SKM-1 treated with dmso at 0.1 percent for 144 hours (cell line): ENCODE results near the gene UGT1A3.
"Not testable (repeated sequence)": the region's sequence is repeated elsewhere in the genome, so short reads cannot be mapped to it uniquely, and the experiment has no call there.

Experiments used
- DNase-seq: peaks from one replicate; lab custom pipeline; 2025; ENCODE audit not compliant: unreplicated experiment; lab: John Stamatoyannopoulos, UW

Gene UGT1A3

GRCh38 chr2:233728723-233729301 lies at the start of gene UGT1A3:
Gene UGT1A3, plus strand, starts transcription at chr2:233729042. Its CDS starts 85 bp downstream, at chr2:233729127.
- DNase-seq = no peak

- no peak for DNase-seq
Observed at GRCh38 chr2:233679196-233679595, 49.6 kb upstream of the UGT1A3 start.

- DNase-seq = no peak
Observed at GRCh38 chr2:233680361-233681045, 48.3 kb upstream of the UGT1A3 start.

- no peak for DNase-seq
Observed at GRCh38 chr2:233681521-233682099, 47.2 kb upstream of the UGT1A3 start, which contains the start of gene UGT1A7. Gene UGT1A7, plus strand, starts transcription at chr2:233681901. Its CDS starts 37 bp downstream, at chr2:233681938.

- no peak for DNase-seq
Observed at GRCh38 chr2:233684640-233685039, 44.2 kb upstream of the UGT1A3 start.

GRCh38 chr2:233686928-233687327 lies 41.9 kb upstream of the UGT1A3 start:
- DNase-seq = no peak

GRCh38 chr2:233688341-233688740 lies 40.5 kb upstream of the UGT1A3 start:
- DNase-seq = no peak

GRCh38 chr2:233689031-233689430 lies 39.8 kb upstream of the UGT1A3 start:
- DNase-seq = no peak

GRCh38 chr2:233689501-233689900 lies 39.3 kb upstream of the UGT1A3 start:
- no peak for DNase-seq

- DNase-seq = no peak
Observed at GRCh38 chr2:233690444-233690843, 38.4 kb upstream of the UGT1A3 start.

GRCh38 chr2:233691443-233692433 lies 37.1 kb upstream of the UGT1A3 start:
- no peak for DNase-seq

GRCh38 chr2:233692648-233693047 lies 36.2 kb upstream of the UGT1A3 start, which contains the start of gene UGT1A6:
Gene UGT1A6, plus strand, starts transcription at chr2:233692890. Its CDS starts 115 bp downstream, at chr2:233693005.
- DNase-seq = no peak

- DNase-seq = no peak
Observed at GRCh38 chr2:233693963-233694362, 34.9 kb upstream of the UGT1A3 start.

GRCh38 chr2:233698740-233699139 lies 30.1 kb upstream of the UGT1A3 start:
- no peak for DNase-seq

- no peak for DNase-seq
Observed at GRCh38 chr2:233699424-233700027, 29.3 kb upstream of the UGT1A3 start.

- no peak for DNase-seq
Observed at GRCh38 chr2:233700028-233700635, 28.7 kb upstream of the UGT1A3 start.

- DNase-seq = not testable (repeated sequence)
Observed at GRCh38 chr2:233700842-233701241, 28.0 kb upstream of the UGT1A3 start.

- DNase-seq = no peak
Observed at GRCh38 chr2:233702238-233702637, 26.6 kb upstream of the UGT1A3 start.

- no peak for DNase-seq
Observed at GRCh38 chr2:233705911-233706506, 22.8 kb upstream of the UGT1A3 start.

- DNase-seq = no peak
Observed at GRCh38 chr2:233706720-233707119, 22.1 kb upstream of the UGT1A3 start.
